HepG2 (cell line): ENCODE data around the gene TMEM131. TPM values are rescaled to one million over a fixed set of nuclear protein-coding genes. Genes with fewer than 3 reads are reported as not detected.

ENCODE experiments used
- CEBPG ChIP-seq: IDR thresholded peaks from 2 replicates; pipeline ENCODE4 v1.6.1; 2016
- FOXA1 ChIP-seq, 2 experiments: fragments of 450-650 bp in 1 of 2; sonication (generic) in 1 of 2; formaldehyde crosslinking in 1 of 2; IDR thresholded peaks; 2 replicates each; pipeline versions ENCODE4 v1.4.0 to v1.6.1; 2016 to 2020; ENCODE audit warnings: missing genetic modification reagents in 1 of 2
- FOXA3 ChIP-seq: IDR thresholded peaks from 2 replicates; pipeline ENCODE4 v1.6.1; 2016; ENCODE audit warnings: missing genetic modification reagents, missing compliant biosample characterization
- FOXP1 ChIP-seq, 2 experiments: fragments of 450-650 bp in 1 of 2; IDR thresholded peaks; 2 replicates each; pipeline ENCODE4 v1.6.1; 2017 to 2018; ENCODE audit warnings: antibody characterized with exemption in 1 of 2
- HMG20A ChIP-seq: IDR thresholded peaks from 2 replicates; pipeline ENCODE4 v1.6.1; 2016; ENCODE audit warnings: borderline replicate concordance
- HNF1A ChIP-seq, 2 experiments: sonication (generic) in 1 of 2; formaldehyde crosslinking in 1 of 2; IDR thresholded peaks; 2 replicates each; pipeline versions ENCODE4 v1.4.0 to v1.6.1; 2016 to 2020; ENCODE audit warnings: borderline replicate concordance in 1 of 2, low read depth in 1 of 2, mild to moderate bottlenecking in 1 of 2, missing genetic modification reagents in 1 of 2
- HOXD1 ChIP-seq: sonication (generic); formaldehyde crosslinking; IDR thresholded peaks from 2 replicates; pipeline ENCODE4 v1.5.0; 2020; ENCODE audit warnings: missing genetic modification reagents
- NCOA2 ChIP-seq: sonication (generic); formaldehyde crosslinking; IDR thresholded peaks from 2 replicates; pipeline ENCODE4 v1.8.0; 2022; ENCODE audit warnings: inconsistent platforms
- NR2F6 ChIP-seq, 2 experiments: IDR thresholded peaks; 2 replicates each; pipeline ENCODE4 v1.6.1; 2016; ENCODE audit warnings: antibody characterized with exemption in 1 of 2, mild to moderate bottlenecking in 1 of 2
- RARA ChIP-seq: IDR thresholded peaks from 2 replicates; pipeline ENCODE4 v1.6.1; 2016; ENCODE audit warnings: missing genetic modification reagents, missing compliant biosample characterization
- RXRB ChIP-seq: IDR thresholded peaks from 2 replicates; pipeline ENCODE4 v1.6.1; 2016; ENCODE audit warnings: borderline replicate concordance, missing genetic modification reagents, missing compliant biosample characterization
- ZMYM2 ChIP-seq: sonication (generic); formaldehyde crosslinking; IDR thresholded peaks from 2 replicates; pipeline ENCODE4 v1.8.0; 2022; ENCODE audit warnings: mild to moderate bottlenecking, missing genetic modification reagents
- ZNF24 ChIP-seq: fragments of 450-650 bp; IDR thresholded peaks from 2 replicates; pipeline ENCODE4 v1.6.1; 2017; ENCODE audit warnings: antibody characterized with exemption, mild to moderate bottlenecking
- ZNF44 ChIP-seq: sonication (generic); formaldehyde crosslinking; IDR thresholded peaks from 2 replicates; pipeline ENCODE4 v1.5.1; 2020; ENCODE audit warnings: mild to moderate bottlenecking, missing genetic modification reagents
- ZNF678 ChIP-seq: sonication (generic); formaldehyde crosslinking; IDR thresholded peaks from 2 replicates; pipeline ENCODE4 v1.4.0; 2020; ENCODE audit warnings: mild to moderate bottlenecking, missing genetic modification reagents
- polyA plus RNA-seq, 8 experiments: library from polyadenylated mRNA; depleted of rRNA in 3 of 8; stranded (reverse) in 7 of 8; unstranded in 1 of 8; fragments of >200 nt; fragmentation: Illumina TruSeq in 4 of 8; extraction: Trizol in 4 of 8; gene quantifications; 2 replicates each; pipeline versions ENCODE4 v1.2.1 to v1.2.3, GENCODE V29; 2011 to 2016; ENCODE audit warnings: low read depth in 4 of 8, missing spikeins in 1 of 8, mixed read lengths in 1 of 8; ENCODE audit not compliant: insufficient read depth in 1 of 8
- total RNA-seq, 5 experiments: library from RNA; depleted of rRNA; stranded (reverse); fragments of >200 nt; fragmentation: Illumina TruSeq; extraction: Trizol; gene quantifications; 2 replicates each; pipeline ENCODE4 v1.2.3, GENCODE V29; 2016; ENCODE audit warnings: low read depth in 1 of 5
- TF ChIP-seq, protein P1 (sequence below): IDR thresholded peaks from 2 replicates; pipeline ENCODE4 v1.6.1; 2016; ENCODE audit warnings: low read depth
- TF ChIP-seq, protein P2 (sequence below): IDR thresholded peaks from 2 replicates; pipeline ENCODE4 v1.6.1; 2016; ENCODE audit warnings: mild to moderate bottlenecking
- TF ChIP-seq, protein P3 (sequence below): sonication (generic); formaldehyde crosslinking; IDR thresholded peaks from 2 replicates; pipeline ENCODE4 v1.8.1; 2022; ENCODE audit warnings: low read depth, mild to moderate bottlenecking, missing genetic modification reagents

TMEM131 gene
- total and polyA plus RNA-seq, 2 of the 13 experiments (the other 11 are each of a cell fraction or from before 2014, with no cell fraction given) = 17.9 to 19.5 TPM

- TF ChIP-seq, protein P1, sequence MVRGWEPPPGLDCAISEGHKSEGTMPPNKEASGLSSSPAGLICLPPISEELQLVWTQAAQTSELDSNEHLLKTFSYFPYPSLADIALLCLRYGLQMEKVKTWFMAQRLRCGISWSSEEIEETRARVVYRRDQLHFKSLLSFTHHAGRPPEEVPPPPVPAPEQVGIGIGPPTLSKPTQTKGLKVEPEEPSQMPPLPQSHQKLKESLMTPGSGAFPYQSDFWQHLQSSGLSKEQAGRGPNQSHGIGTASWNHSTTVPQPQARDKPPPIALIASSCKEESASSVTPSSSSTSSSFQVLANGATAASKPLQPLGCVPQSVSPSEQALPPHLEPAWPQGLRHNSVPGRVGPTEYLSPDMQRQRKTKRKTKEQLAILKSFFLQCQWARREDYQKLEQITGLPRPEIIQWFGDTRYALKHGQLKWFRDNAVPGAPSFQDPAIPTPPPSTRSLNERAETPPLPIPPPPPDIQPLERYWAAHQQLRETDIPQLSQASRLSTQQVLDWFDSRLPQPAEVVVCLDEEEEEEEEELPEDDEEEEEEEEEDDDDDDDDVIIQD (CRISPR knock-in tag) = 0 out of 2 replicates have a peak, but pooled peaks have one; percentile 2
- TF ChIP-seq HNF1A (IDR thresholded peaks at IDR 0.05; ENCODE audit: low read depth) (peak; percentile 51; the same call in 1 of the 2 replicates), HNF1A (CRISPR knock-in tag; IDR thresholded peaks at IDR 0.05; ENCODE audit: borderline replicate concordance) (peak; percentile 64; the same call in 1 of the 2 replicates), RARA (peak; percentile 32; the same call in 1 of the 2 replicates), RXRB (CRISPR knock-in tag) (peak; percentile 57; the same call in 1 of the 2 replicates), ZNF44 (CRISPR knock-in tag) (0 out of 2 replicates have a peak, but pooled peaks have one; percentile 69), ZMYM2 (CRISPR knock-in tag) (no peak), NCOA2 (CRISPR knock-in tag) (peak; percentile 59), FOXA3 (CRISPR knock-in tag) (peak; percentile 41; the same call in 1 of the 2 replicates), ZNF24 (no peak), ZNF678 (CRISPR knock-in tag) (no peak), FOXP1 (IDR thresholded peaks at IDR 0.05) (peak; percentile 39; the same call in 1 of the 2 replicates), FOXP1 (CRISPR knock-in tag; IDR thresholded peaks at IDR 0.05) (peak; percentile 90), FOXA1 (IDR thresholded peaks at IDR 0.05) (no peak), FOXA1 (CRISPR knock-in tag; IDR thresholded peaks at IDR 0.05) (0 out of 2 replicates have a peak, but pooled peaks have one; percentile 12), HMG20A (CRISPR knock-in tag) (peak; percentile 50; the same call in 1 of the 2 replicates), CEBPG (CRISPR knock-in tag) (0 out of 2 replicates have a peak, but pooled peaks have one; percentile 7), NR2F6 (IDR thresholded peaks at IDR 0.05) (peak; percentile 28; the same call in 1 of the 2 replicates), NR2F6 (CRISPR knock-in tag; IDR thresholded peaks at IDR 0.05) (0 out of 2 replicates have a peak, but pooled peaks have one; percentile 30), HOXD1 (CRISPR knock-in tag) (0 out of 2 replicates have a peak, but pooled peaks have one; percentile 18)
- TF ChIP-seq, protein P2, sequence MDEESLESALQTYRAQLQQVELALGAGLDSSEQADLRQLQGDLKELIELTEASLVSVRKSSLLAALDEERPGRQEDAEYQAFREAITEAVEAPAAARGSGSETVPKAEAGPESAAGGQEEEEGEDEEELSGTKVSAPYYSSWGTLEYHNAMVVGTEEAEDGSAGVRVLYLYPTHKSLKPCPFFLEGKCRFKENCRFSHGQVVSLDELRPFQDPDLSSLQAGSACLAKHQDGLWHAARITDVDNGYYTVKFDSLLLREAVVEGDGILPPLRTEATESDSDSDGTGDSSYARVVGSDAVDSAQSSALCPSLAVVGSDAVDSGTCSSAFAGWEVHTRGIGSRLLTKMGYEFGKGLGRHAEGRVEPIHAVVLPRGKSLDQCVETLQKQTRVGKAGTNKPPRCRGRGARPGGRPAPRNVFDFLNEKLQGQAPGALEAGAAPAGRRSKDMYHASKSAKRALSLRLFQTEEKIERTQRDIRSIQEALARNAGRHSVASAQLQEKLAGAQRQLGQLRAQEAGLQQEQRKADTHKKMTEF (CRISPR knock-in tag) = 0 out of 2 replicates have a peak, but pooled peaks have one; percentile 17
- TF ChIP-seq, protein P3, sequence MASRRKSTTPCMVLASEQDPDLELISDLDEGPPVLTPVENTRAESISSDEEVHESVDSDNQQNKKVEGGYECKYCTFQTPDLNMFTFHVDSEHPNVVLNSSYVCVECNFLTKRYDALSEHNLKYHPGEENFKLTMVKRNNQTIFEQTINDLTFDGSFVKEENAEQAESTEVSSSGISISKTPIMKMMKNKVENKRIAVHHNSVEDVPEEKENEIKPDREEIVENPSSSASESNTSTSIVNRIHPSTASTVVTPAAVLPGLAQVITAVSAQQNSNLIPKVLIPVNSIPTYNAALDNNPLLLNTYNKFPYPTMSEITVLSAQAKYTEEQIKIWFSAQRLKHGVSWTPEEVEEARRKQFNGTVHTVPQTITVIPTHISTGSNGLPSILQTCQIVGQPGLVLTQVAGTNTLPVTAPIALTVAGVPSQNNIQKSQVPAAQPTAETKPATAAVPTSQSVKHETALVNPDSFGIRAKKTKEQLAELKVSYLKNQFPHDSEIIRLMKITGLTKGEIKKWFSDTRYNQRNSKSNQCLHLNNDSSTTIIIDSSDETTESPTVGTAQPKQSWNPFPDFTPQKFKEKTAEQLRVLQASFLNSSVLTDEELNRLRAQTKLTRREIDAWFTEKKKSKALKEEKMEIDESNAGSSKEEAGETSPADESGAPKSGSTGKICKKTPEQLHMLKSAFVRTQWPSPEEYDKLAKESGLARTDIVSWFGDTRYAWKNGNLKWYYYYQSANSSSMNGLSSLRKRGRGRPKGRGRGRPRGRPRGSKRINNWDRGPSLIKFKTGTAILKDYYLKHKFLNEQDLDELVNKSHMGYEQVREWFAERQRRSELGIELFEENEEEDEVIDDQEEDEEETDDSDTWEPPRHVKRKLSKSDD (CRISPR knock-in tag) = peak; percentile 61; the same call in 1 of the 2 replicates
Observed at GRCh38 chr2:97970293-97971060, 25.3 kb downstream of the TMEM131 start (continued).
